NOMO-1 treated with DMSO at 0.1 percent for 48 hours (cell line): ENCODE measurements around the gene RFPL4AL1.
A peak's percentile ranks its signal among the peaks of the same experiment; 100 is the strongest.
"Not testable (repeated sequence)": the region's sequence is repeated elsewhere in the genome, so short reads cannot be mapped to it uniquely, and the experiment has no call there.

Experiments used
- DNase-seq: peaks from one replicate; lab custom pipeline; 2025; ENCODE audit not compliant: unreplicated experiment; lab: John Stamatoyannopoulos, UW

The RFPL4AL1 gene

DNA sequence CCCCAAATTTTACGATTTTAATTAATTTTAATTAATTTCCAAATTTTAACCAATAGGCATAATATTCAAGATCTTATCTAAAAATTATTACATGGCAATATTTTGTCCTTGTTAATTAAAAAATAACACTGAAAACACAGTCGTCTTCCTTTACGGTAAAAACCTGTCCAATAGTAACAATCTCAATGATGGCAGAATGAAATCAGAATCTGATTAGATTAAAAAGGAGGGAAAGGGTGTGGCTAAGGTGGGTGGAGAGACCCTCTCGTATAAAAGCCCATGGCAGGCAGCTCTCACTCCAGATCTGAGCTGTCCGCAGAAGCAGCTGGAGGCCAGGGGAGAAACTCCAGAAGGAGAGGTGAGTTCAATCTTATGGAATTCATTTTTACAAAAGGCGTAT lies at the start of gene RFPL4AL1:
Gene RFPL4AL1, plus strand, starts transcription at position 301 of the 400 bp plus-strand sequence. CDS start 2,687 bp downstream, outside the sequence.
- DNase-seq, result not testable (repeated sequence)

DNA sequence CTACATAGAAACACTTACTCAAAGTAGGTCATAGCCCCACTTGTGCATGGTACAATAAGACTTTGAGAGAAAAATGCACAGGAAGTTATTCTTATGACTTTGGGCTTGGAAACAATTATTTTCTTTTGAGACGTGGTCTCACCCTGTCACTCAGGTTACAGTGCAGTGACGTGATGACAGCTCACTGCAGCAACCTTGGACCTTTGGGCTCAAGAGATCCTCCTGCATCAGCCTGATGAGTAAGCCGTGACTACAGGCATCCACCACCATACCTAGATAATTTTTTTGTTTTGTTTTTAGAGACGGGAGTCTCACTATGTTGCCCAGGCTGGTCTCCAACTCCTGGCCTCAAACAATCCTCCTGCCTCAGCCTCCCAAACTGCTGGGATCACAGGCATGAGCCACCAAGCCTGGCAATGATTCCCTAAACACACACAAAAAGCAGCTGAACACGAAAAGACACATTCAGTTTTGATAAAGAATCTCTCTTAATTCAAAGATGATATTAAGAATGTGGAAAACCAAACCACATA lies 48.6 kb upstream of the RFPL4AL1 start:
- no peak for DNase-seq

DNA sequence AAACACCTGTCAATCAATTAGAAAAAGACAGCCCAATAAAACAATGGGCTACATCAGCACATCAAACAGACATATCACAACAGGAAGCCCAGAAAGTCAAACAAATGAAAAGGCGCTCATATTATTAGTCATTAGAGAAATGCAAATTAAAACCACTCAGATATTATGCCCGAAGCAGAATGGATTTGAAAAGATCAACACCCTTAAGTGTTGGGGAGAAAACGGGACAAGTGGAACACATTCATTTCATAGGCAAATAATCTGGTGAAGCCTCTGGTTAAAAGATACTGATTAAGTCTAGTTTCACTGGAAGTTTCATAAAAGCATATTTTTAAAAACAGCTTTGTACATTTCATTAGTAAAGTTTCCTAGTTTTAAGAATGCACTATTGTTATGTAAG lies 48.1 kb upstream of the RFPL4AL1 start:
- DNase-seq, result no peak

DNA sequence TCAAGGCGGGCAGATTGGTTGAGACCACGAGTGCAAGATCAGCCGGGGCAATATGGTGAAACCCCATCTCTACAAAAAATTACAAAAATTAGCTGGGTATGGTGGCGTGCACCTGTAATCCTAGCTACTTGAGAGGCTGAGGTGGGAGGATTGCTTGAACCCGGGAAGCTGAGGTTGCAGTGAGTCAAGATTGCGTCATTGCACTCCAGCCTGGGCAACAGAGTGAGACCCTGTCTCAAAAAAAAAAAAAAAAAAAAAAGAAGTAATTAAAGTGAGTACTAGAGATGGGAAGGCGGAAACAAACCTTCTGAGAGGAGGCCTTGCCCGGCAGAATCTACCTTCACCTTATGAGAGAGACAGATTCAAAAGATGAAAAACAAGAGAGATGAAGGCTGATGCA lies 45.4 kb upstream of the RFPL4AL1 start:
- DNase-seq, result no peak

DNA sequence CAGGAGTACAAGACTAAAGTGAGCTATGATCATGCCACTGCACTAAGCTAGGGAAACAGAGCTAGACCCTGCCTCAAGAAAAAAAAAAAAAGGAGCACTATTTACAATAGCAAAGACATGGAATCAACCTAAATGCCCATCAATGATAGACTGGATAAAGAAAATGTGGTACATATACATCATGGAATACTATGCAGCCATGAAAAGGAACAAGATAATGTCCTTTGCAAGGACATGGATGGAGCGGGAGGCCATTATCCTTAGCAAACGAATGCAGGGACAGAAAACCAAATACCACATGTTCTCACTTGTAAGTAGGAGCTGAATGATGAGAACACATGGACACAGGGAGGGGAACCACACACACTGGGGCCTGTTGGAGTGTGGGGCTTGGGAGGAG lies 38.5 kb upstream of the RFPL4AL1 start:
- not testable (repeated sequence) for DNase-seq

DNA sequence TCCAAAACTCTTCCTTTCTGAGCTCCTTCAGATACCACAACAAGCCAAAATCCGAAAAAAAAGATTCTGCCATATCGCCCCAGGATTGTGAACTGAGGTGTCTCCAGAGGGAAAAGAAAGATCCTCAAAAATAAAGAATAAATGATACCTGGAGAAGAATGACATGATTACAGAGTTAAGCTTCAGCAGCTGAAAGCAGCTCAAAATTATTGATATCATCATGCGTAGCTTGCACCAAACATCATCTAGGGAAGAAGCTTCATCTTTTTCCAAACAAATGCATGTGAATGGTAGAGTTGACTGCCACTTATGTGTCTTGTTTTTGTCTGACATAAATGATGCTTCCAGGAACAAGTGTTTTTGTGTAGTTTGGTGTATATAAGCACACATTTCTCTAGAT lies 30.6 kb upstream of the RFPL4AL1 start, which contains the start of gene NLRP9:
Gene NLRP9, minus strand, starts transcription at position 101 of the 400 bp plus-strand sequence. Its CDS starts 28 bp downstream, at position 73.
- no peak for DNase-seq

DNA sequence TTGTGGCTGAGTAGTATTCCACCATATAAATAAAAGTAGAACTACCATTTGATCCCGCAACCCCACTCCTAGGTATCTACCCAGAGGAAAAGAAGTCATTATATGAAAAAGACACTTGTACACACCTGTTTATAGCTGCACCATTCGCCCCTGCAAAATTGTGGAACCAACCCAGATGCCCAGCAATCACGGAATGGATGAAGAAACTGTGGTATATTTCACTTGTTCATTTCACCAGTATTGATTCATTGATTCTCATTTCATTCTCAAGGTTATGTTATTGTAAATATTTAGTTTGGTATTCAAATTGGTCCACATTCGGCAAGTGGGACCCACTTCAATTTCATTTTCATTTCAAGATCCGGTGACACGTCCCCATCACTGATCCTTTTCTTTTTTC lies 18.2 kb upstream of the RFPL4AL1 start:
- DNase-seq, result no peak

DNA sequence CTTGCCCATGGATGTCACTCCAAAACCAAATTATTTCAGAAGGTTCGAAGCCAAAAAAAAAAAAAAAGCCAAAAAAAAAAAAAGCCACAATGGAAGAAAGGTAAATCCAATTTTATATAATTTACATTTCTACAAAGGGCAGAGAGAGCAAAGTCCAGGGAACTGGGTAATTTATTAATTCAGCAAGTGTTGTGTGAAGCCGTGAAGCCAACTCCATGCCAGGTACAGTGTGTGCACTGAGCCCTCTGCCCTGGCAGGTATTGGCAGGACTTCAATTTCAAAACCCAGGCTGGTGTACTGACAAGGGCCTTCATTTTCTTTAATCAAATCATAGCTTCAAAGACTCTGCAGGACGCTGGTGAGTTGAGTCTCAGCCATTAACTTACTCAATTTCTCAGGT lies 15.5 kb upstream of the RFPL4AL1 start:
- DNase-seq, result no peak

DNA sequence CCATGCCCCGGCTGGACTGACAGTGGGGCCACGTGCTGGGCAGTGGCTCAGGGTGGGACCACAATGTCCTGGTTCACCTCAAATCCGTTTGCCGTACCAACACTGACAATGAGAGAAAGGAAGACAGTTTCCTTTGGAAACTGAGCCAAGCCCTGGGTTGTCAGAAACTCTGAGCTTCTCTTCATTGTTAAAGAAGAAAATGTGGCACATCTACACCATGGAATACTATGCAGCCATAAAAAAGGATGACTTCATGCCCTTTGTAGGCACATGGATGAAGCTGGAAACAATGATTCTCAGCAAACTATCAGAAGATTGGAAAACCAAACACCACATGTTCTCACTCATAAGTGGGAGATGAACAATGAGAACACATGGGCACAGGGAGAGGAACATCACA lies 12.1 kb upstream of the RFPL4AL1 start:
- not testable (repeated sequence) for DNase-seq

DNA sequence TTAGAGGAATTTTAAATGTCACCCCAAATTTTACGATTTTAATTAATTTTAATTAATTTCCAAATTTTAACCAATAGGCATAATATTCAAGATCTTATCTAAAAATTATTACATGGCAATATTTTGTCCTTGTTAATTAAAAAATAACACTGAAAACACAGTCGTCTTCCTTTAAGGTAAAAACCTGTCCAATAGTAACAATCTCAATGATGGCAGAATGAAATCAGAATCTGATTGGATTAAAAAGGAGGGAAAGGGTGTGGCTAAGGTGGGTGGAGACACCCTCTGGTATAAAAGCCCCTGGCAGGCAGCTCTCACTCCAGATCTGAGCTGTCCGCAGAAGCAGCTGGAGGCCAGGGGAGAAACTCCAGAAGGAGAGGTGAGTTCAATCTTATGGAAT lies 10.1 kb upstream of the RFPL4AL1 start, which contains the start of gene RFPL4A:
Gene RFPL4A, plus strand, starts transcription at position 301 of the 400 bp plus-strand sequence. CDS start 2,704 bp downstream, outside the sequence.
- DNase-seq, result not testable (repeated sequence)

DNA sequence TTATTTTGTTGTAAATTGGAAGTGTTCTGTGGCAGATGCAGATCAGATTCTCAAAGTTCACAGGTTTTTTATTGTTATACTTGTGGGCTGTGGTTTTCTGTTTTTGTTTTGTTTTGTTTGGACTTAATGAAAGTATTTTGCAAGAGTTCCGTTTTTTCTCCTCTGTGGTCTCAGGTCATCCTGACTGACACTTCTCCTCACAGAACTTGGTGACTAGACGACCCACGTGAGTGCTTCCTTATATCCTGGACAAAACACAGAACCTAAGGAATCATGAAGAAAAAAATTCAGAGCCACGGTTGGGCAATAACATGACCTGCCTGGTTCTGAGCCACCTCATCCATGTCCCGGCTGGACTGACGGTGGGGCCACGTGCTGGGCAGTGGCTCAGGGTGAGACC lies 2.5 kb upstream of the RFPL4AL1 start:
- no peak for DNase-seq

DNA sequence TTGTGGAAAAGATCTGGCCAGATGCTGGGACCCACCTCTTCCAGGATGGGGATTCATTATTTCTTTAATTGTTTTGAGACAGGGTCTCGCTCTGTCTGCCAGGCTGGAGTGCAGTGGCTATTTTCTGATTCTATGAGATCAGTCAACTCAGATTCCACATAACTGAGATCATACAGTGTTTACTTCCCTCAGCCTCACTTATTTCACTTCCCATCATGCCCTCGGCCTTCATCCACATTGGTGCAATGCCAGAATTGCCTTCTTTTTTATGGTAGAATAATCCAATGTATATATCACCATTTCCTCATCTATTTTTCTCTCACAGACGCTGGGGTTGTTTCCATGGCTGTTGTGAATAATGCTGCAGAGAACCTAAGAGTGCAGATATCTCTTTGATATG lies 714 bp downstream of the RFPL4AL1 start:
- DNase-seq, result not testable (repeated sequence)

DNA sequence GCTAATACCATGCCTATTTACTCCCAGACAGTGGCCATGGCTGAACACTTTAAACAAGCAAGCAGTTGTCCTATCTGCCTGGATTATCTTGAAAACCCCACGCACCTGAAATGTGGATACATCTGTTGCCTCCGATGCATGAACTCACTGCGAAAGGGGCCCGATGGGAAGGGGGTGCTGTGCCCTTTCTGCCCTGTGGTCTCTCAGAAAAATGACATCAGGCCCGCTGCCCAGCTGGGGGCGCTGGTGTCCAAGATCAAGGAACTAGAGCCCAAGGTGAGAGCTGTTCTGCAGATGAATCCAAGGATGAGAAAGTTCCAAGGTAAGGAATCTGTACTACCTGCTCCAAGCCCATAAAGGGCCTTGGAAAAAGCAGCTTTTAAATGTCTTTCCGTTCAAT lies 8.6 kb downstream of the RFPL4AL1 start:
- DNase-seq, result no peak

DNA sequence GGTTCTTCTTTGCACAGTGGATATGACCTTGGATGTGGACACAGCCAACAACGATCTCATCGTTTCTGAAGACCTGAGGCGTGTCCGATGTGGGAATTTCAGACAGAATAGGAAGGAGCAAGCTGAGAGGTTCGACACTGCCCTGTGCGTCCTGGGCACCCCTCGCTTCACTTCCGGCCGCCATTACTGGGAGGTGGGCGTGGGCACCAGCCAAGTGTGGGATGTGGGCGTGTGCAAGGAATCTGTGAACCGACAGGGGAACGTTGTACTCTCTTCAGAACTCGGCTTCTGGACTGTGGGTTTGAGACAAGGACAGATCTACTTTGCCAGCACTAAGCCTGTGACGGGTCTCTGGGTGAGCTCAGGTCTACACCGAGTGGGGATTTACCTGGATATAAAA lies 9.4 kb downstream of the RFPL4AL1 start:
- no peak for DNase-seq

DNA sequence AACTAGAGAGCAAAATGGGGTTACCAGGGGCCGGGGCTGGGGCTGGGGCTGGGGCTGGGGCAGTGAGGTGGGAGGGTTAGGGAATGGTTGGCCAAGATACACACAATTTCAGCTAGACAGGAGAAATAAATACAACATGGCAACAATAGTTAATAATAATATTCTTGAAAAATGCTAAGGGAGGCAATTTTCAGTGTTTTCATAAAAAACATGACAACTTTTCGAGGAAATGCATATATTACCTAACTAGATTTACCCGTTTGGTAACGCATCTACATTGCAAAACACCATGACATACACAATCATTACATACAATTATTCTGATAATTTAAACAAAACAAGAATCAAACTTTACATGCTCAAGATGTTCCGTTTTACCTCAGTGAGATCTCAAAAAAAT lies 12.2 kb downstream of the RFPL4AL1 start:
- DNase-seq, result no peak

DNA sequence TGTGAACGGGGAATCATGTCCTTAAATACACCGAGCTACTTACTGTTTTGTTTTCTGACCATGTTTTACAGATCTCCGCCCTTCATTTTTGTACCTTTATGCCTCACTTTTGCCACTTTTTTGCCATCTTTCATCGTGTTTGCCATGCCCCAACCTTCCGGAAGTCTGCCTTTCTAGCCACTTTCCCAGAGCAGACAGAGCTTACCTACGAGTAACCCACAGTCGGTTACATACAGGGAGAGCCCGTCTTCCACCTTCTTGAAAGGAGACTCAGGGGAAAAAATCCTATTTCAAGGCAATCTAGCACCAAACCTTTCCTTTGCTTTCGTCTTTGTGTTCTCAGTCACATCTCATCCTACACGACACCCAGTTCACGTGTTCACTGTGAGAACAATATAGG lies 26.1 kb downstream of the RFPL4AL1 start:
- DNase-seq, result no peak

DNA sequence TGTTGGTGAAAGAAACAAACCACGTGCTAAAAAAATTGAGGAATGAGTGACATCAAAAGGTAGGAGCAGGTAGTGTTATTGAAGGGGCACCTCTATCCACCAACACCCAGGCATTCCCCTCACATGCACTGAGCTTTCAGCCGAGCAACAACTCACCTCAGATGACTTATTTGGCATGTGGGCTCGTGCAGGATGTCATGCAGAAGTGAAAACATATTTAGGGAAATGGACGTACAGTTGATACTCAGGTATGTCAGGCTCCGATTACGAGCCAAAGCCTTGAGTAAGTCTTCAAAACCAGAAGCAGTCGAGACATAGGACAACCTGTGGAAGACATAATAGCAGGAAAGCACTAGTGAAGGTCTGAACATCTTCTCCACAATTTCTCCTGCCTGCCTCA lies 32.5 kb downstream of the RFPL4AL1 start:
- DNase-seq, result no peak

DNA sequence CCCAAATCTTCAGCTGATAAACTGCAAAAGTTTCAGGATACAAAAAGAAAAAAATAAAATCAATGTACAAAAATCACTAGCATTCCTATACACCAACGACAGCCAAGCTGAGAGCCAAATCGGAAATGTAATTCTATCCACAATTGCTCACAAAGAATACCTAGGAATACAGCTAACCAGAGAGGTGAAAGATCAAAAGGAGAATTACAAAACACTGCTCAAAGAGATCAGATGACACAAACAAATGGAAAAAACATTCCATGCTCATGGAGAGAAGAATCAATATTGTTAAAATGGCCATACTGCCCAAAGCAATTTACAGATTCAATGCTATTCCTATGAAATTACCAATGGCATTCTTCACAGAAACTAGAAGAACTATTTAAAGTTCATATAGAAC lies 33.4 kb downstream of the RFPL4AL1 start:
- no peak for DNase-seq

DNA sequence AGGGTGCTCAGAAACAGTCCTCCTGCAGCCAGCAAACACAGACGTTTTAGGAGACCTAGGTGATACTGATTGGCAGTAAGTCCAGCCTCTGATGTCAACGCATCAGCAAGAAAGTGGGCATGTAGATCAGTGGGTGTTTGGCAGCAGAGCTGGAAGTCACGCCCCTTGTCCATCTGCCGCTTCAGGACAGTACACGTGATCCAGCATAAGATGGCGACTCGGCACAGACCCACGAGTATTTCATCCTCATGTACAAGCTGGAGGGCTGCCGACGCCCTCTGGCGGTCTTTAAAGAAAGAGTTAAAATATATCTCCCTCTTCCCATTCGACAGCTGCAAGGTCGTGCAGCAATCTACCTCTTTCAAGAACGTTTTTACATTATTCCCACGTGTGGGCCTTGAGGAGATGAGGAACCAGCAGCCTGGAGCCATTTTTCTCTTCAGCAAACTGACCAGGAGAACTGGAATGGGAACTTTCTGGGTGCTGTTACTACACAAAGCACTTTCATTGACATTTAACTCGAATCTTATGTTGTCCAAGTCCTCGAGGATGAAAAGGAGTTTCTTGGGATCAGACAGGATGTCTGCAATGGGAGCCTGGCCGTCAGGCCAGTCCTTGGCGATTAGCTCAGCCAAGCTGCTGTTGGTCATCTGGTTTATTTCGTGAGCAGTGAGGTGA lies 40.6 kb downstream of the RFPL4AL1 start:
- peak; percentile 59 for DNase-seq

DNA sequence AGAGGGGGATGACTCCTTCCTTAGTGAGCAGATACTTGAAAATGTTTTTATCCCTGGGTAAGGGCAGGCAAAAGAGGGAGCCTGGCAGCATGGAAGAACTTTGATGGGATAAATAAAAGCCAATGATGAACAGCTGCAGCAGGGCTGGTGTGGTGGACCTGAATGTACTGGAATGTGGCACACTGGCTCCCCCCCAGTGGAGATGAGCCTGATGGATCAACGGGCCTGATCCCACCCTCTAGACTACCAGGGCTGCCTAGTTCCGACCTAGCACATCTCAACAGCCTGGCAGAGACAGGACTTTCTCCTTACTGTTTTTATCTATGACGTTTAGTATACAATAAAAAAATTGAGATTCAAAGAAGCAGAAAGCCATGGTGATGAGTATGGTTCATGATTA lies 42.4 kb downstream of the RFPL4AL1 start:
- DNase-seq, result no peak

DNA sequence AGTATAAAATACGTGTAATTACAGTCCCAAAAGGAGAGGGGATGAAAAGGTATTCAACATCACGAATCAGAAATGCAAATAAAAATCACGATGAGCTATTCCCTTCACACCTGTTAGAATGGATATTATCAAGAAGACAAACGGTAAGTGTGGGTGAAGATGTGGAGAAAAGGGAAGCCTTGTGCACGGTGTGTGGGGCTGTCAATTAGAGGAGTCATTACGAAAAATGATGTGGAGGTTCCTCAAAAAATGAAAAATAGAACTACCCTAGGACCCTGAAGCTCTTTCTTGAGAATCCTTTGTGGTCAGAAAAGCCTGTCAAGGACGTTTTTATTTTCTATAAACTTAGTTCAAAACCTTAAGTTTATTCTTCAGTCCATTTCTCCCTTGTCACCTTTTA lies 43.5 kb downstream of the RFPL4AL1 start:
- DNase-seq, result peak; percentile 2

DNA sequence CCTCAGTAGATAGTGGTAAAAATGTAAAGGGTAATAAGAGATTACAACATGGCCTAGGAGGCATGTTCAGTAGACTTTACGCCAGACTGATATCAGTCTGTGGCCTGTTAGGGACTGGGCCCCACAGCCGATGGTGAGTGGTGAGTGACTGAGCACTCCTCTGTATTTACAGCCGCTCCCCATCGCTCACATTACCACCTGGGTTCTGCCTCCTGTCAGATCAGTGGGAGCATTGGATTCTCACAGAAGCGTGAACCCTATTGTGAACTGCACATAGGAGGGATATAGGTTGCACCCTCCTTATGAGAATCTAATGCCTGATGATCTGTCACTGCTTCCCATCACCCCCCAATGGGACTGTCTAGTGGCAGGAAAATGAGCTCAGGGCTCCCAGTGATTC lies 45.0 kb downstream of the RFPL4AL1 start:
- DNase-seq, result no peak

DNA sequence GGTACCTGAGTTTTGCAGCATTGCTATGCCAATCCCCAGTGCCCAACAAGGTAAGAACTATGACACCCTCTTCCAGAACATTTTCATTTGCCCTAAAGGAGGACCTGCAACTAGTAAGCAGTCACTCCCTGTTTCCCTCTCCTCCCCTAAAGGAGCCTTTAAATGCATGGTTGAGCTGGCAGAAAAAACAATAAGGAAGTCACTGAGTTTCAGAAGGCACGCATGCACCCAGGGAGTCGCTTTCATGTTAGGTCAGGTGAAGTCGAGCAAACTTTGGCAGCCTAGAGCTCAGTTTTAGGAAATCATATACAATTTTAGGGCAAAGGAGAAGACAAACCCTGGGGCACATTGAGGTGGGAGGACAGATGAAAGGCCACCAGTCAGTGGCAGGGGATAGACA lies 51.1 kb downstream of the RFPL4AL1 start:
- no peak for DNase-seq
